Activated T-cell treated with anti-CD3 and anti-CD28 coated beads, Interleukin-2, amount 50 U/mL, for 24 hours (primary cell): ENCODE data around the gene RCOR3.
A peak's percentile ranks its signal among the peaks of the same experiment; 100 is the strongest.

Source experiments
- DNase-seq: peaks from one replicate; pipeline ENCODE4 v3.0.0-alpha.2; 2020
- H3K27ac Mint-ChIP-seq: 2 replicates; pipeline ENCODE4 v1.8.0; 2020; ENCODE audit warnings: mild to moderate bottlenecking, mixed read lengths
- H3K27me3 Mint-ChIP-seq: 2 replicates; pipeline ENCODE4 v1.8.0; 2020; ENCODE audit warnings: mixed read lengths
- H3K36me3 Mint-ChIP-seq: 2 replicates; pipeline ENCODE4 v1.8.0; 2020; ENCODE audit warnings: low read depth, mixed read lengths
- H3K4me1 Mint-ChIP-seq: 2 replicates; pipeline ENCODE4 v1.8.0; 2020; ENCODE audit warnings: low read depth, mixed read lengths
- H3K4me3 Mint-ChIP-seq: 2 replicates; pipeline ENCODE4 v1.8.0; 2020; ENCODE audit warnings: mild to moderate bottlenecking, moderate library complexity, mixed read lengths
- H3K9me3 Mint-ChIP-seq: 2 replicates; pipeline ENCODE4 v1.8.0; 2020; ENCODE audit warnings: mixed read lengths

Gene RCOR3

GRCh38 chr1:211352465-211352864 is 93.3 kb downstream of the RCOR3 start:
- H3K27ac Mint-ChIP-seq = peak overlapping the region; percentile 90
- no peak overlapping the region for H3K4me3 Mint-ChIP-seq
- no peak for DNase-seq
- no peaks in the 10 kb centered on the region for H3K27me3 Mint-ChIP-seq
- peaks cover 89% of the 10 kb centered on the region for H3K4me1 Mint-ChIP-seq
- peaks cover 77% of the 10 kb centered on the region for H3K36me3 Mint-ChIP-seq
- peaks cover 14% of the 10 kb centered on the region for H3K9me3 Mint-ChIP-seq

- Mint-ChIP-seq H3K36me3 (peaks cover 78% of the 10 kb centered on the region), H3K27ac (peak overlapping the region; percentile 90), H3K9me3 (peaks cover 14% of the 10 kb centered on the region), H3K27me3 (no peaks in the 10 kb centered on the region), H3K4me3 (peak overlapping the region; percentile 51), H3K4me1 (peaks cover 85% of the 10 kb centered on the region)
- peak; percentile 63 for DNase-seq
Measured at GRCh38 chr1:211352985-211353515, 93.9 kb downstream of the RCOR3 start.

- DNase-seq = no peak
- Mint-ChIP-seq H3K27me3 (no peaks in the 10 kb centered on the region), H3K9me3 (peaks cover 14% of the 10 kb centered on the region), H3K36me3 (peaks cover 78% of the 10 kb centered on the region), H3K4me3 (no peak overlapping the region), H3K27ac (peak overlapping the region; percentile 90), H3K4me1 (peaks cover 81% of the 10 kb centered on the region)
Measured at GRCh38 chr1:211353562-211354212, 94.5 kb downstream of the RCOR3 start.

- Mint-ChIP-seq H3K27ac (peak overlapping the region; percentile 84), H3K4me3 (no peak overlapping the region), H3K4me1 (peaks cover 75% of the 10 kb centered on the region), H3K27me3 (no peaks in the 10 kb centered on the region), H3K36me3 (peaks cover 88% of the 10 kb centered on the region), H3K9me3 (peaks cover 14% of the 10 kb centered on the region)
- no peak for DNase-seq
Measured at GRCh38 chr1:211355873-211356272, 96.7 kb downstream of the RCOR3 start.

GRCh38 chr1:211356723-211357407 is 97.7 kb downstream of the RCOR3 start:
- peak overlapping the region; percentile 84 for H3K27ac Mint-ChIP-seq
- no peak overlapping the region for H3K4me3 Mint-ChIP-seq
- peaks cover 90% of the 10 kb centered on the region for H3K36me3 Mint-ChIP-seq
- H3K9me3 Mint-ChIP-seq = peaks cover 7% of the 10 kb centered on the region
- no peak for DNase-seq
- H3K4me1 Mint-ChIP-seq = peaks cover 68% of the 10 kb centered on the region
- no peaks in the 10 kb centered on the region for H3K27me3 Mint-ChIP-seq

- no peaks in the 10 kb centered on the region for H3K27me3 Mint-ChIP-seq
- peaks cover 51% of the 10 kb centered on the region for H3K4me1 Mint-ChIP-seq
- peaks cover 83% of the 10 kb centered on the region for H3K36me3 Mint-ChIP-seq
- DNase-seq = no peak
- H3K27ac Mint-ChIP-seq = no peak overlapping the region
- H3K4me3 Mint-ChIP-seq = no peak overlapping the region
- H3K9me3 Mint-ChIP-seq = no peaks in the 10 kb centered on the region
Measured at GRCh38 chr1:211358685-211359084, 99.5 kb downstream of the RCOR3 start.

GRCh38 chr1:211359876-211360275 is 100.7 kb downstream of the RCOR3 start:
- Mint-ChIP-seq H3K4me1 (peaks cover 43% of the 10 kb centered on the region), H3K9me3 (no peaks in the 10 kb centered on the region), H3K36me3 (peaks cover 83% of the 10 kb centered on the region), H3K27me3 (no peaks in the 10 kb centered on the region), H3K4me3 (no peak overlapping the region), H3K27ac (peak overlapping the region; percentile 84)
- DNase-seq = no peak

GRCh38 chr1:211361202-211361601 is 102.0 kb downstream of the RCOR3 start:
- no peaks in the 10 kb centered on the region for H3K9me3 Mint-ChIP-seq
- peaks cover 32% of the 10 kb centered on the region for H3K4me1 Mint-ChIP-seq
- no peaks in the 10 kb centered on the region for H3K27me3 Mint-ChIP-seq
- H3K36me3 Mint-ChIP-seq = peaks cover 85% of the 10 kb centered on the region
- no peak overlapping the region for H3K4me3 Mint-ChIP-seq
- peak overlapping the region; percentile 5 for H3K27ac Mint-ChIP-seq
- no peak for DNase-seq
